Uterus (tissue), 2 donors: Measurements from ENCODE around the gene ETV3L.

Experiments
- CTCF ChIP-seq, 4 experiments: fragments of 200-600 bp in 2 of 4; fragments of 450-650 bp in 2 of 4; sonication (generic) in 2 of 4; IDR thresholded peaks; one replicate each; pipeline ENCODE4 v1.5.1; 2016 to 2019; ENCODE audit warnings: antibody characterized with exemption in 4 of 4, mild to moderate bottlenecking in 2 of 4, moderate library complexity in 1 of 4
- POLR2A ChIP-seq, 2 donors: fragments of 450-650 bp; IDR thresholded peaks; one replicate each; pipeline ENCODE4 v1.6.1; 2016; ENCODE audit warnings: antibody characterized with exemption in 2 of 2, mild to moderate bottlenecking in 1 of 2, moderate library complexity in 1 of 2

- TF ChIP-seq CTCF (IDR thresholded peaks at IDR 0.05) (no peak), POLR2A (IDR thresholded peaks at IDR 0.05) (no peak)
These were observed 42.6 kb upstream of the ETV3L start for GRCh38 chr1:157142201-157142600.
